ENCODE results near the gene ANKRD16.
"Not testable (repeated sequence)": the region's sequence is repeated elsewhere in the genome, so short reads cannot be mapped to it uniquely, and the experiment has no call there.

ANKRD16 gene

GRCh38 chr10:5871596-5871995 is 18.1 kb downstream of the ANKRD16 start:
- no peak for DNase-seq

DNA sequence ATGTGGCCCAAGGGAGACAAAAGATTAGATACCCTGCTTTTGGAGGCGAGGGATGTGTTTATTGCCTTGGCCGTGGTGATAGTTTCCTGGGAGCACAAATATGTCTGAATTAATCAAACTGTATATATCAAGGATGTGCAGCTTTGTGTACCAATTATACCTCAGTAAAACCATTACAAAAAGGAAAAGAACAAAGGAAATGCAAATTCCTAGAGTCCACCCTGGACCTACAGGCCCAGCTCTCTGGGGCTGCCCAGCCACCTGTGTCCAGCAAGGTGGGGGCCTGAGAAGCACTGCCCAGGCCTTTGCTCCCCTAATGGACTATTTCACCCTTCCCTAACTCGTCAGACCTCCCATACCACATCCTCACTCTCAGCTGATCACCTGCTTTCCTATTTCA is 20.5 kb downstream of the ANKRD16 start:
- no peak for DNase-seq

DNA sequence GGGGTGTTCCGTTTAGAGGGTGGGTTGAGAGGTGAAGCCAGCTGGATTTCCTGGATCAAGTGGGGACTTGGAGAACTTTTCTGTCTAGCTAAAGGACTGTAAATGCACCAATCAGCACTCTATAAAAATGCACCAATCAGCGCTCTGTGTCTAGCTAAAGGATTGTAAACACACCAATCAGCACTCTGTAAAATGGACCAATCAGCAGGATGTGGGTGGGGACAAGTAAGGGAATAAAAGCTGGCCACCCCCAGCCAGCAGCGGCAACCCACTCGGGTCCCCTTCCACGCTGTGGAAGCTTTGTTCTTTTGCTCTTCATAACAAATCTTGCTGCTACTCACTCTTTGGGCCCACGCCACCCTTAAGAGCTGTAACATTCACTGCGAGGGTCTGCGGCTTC is 21.3 kb downstream of the ANKRD16 start:
- DNase-seq: not testable (repeated sequence)

DNA sequence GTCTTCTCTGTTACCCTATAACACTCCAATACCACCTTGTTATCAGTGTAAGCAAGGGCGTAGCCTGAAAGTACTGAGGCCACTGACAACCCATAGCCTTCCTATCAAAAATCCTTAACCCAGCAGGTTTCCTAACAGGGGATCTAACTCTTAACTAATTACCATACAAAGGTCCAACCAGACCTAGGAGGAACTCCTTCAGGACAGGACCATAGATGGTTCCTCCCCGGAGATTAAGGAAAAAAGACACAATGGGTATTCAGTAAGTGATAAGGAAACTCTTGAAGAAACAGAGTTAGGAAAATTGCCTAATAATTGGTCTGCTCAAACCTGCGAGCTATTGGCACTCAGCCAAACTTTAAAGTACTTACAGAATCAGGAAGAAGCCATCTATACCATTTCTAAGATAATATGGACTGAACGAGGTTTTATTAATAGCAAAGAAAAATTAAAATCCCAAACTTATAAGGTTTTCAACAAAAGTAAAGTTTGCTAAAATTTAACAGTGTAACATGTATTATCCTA is 22.5 kb downstream of the ANKRD16 start:
- DNase-seq: peak in 3 of 4 experiments; percentile 23 to 56 (median 51)

DNA sequence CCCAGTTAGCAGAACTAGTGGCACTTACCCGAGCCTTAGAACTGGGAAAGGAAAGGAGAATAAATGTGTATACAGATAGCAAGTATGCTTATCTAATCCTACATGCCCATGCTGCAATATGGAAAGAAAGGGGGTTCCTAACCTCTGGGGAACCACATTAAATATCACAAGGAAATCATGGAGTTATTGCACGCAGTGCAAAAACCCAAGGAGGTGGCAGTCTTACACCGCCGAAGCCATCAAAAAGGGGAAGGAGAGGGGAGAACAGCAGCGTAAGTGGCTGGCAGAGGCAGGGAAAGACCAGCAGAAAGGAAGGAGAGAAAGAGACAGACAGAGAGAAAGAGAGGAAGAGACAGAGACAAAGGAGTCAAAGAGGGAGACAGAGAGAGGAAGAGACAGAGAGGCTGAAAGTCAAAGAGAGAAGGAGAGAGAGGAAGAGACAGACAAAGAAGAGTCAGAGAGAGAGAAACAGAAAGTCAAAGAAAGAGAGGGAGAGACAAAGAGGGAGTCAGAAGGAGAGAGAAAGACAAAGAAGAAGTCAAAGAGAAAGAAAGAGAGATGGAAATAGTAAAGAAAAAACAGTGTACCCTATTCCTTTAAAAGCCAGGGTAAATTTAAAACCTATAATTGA is 23.1 kb downstream of the ANKRD16 start:
- peak in 3 of 4 experiments; percentile 44 to 56 (median 53) for DNase-seq

DNA sequence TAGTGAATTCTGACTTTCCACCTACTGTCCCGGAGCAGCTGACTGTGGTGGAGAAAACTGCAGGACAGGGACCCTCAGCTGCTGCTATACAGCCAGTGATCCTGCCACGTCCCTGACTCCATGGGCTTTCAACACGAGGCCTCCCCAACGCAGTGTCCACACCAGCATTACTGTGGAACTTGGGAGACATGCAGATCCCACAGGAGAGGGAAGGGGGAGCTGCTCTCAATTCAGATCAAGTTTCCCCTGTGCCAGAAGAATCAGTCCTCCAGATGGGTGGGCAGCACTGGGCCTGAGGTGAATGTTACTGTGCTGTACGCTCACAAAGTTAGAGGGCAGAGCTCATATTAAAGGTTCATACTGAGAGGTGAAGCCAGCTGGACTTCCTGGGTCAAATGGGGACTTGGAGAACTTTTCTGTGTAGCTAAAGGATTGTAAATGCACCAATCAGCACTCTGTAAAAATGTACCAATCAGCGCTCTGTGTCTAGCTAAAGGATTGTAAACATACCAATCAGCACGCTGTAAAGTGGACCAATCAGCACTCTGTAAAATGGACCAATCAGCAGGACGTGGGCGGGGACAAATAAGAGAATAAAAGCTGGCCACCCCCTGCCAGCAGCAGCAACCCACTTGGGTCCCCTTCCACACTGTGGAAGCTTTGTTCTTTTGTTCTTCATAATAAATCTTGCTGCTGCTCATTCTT is 26.6 kb downstream of the ANKRD16 start:
- not testable (repeated sequence) for DNase-seq

GRCh38 chr10:5862360-5862961 is 27.2 kb downstream of the ANKRD16 start:
- DNase-seq: no peak

GRCh38 chr10:5860066-5860465 is 29.6 kb downstream of the ANKRD16 start:
- peak; percentile 22 to 67 (median 60) for DNase-seq

DNA sequence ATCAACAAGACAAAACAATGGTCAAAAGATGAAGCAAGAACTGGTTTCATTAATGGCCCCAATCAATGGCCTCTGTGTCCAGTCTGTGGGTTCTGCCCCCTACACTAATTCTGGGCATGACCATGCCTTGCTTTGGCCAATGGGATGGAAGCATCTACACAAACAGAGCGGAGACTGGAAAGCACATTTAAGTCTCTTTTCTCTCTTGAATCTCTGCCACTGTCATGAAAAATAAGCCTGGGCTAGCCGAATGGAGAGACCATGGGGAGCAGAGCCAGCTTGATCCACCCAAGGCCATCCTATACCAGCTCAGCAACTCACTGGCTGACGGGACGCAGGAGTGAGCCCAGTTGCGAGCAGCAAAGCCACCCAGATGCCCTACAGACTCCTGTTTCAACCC is 30.9 kb downstream of the ANKRD16 start:
- no peak for DNase-seq

DNA sequence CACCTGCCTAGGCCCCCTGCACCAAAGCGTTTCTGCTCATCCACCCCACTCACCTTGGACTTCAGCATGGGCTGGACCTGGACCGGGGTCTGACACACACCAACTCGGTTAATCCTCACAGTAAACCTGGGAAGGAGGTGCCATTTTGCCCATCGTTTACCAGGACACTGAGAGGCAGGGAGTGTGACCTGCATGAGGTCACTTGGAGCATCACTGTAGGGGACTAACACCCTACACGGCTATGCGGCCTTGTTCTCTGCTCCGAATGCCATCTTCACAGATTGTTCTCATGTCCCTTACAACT is 33.0 kb downstream of the ANKRD16 start:
- no peak for DNase-seq

DNA sequence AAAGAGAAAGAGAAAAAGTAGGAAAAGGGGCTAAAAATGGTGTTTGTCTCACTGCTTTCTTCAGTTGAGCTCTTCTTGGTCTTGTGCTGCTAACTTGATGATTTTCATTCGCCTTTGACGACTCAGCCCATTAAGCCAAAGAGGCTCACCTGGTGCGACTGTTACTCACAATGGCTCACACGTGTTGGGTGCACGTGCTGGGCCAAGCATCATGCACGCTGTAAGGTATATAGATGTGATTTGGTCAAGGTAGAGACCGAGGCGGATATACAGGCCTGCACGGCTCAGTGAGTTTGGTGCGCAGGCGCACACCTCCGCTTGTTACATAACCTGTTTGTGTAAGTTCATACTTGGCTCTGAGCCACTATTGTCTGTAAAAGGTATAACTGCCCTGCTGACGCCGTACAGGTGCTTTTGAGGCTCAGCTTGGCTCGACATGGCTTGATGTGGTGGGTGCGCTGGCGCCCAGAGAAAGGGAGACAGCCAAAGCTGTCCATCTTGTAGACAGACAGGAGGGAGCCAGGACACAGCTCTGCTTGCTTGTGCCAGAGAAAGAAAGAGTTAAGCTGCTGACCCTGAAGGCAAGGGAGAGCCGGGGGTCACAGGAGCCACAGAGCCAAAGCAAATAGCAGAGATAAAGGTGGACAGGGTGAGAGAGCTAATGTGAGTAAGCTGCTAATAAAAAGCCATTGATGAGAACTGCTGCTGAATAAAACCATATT is 33.6 kb downstream of the ANKRD16 start:
- DNase-seq: no peak

DNA sequence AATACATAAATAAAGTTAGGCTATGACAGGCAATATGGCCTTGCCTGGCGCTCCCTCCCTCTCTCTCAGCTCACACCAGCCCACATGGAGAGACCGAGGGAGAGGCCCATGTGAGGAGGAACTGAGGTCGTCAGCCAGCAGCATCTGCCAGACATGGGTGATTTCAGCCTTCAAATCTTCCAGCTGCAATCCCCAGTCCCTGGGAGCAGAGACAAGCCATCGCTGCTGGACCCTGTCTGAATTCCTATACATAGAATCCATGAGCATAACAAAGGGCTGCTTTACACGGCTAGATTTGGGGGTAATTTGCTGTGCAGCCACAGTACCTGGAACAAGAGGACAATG is 35.6 kb downstream of the ANKRD16 start:
- DNase-seq: peak in 3 of 4 experiments; percentile 28 to 49 (median 37)

DNA sequence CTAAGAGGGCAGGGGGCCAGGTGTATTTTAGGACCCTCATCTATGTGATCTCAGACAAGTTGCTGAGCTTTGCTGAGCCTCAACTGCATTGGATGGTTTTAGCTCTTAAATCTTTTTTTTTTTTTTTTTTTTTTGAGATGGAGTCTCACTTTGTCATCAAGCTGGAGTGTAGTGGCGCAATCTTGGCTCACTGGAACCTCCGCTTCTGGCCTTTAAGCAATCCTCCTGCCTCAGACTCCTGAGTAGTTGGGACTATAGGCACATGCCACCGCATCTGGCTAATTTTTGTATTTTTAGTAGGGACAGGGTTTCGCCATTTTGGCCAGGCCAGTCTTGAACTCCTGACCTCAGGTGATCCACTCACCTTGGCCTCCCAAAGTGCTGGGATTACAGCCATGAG is 43.0 kb downstream of the ANKRD16 start:
- DNase-seq: peak; percentile 25 to 48 (median 34)

DNA sequence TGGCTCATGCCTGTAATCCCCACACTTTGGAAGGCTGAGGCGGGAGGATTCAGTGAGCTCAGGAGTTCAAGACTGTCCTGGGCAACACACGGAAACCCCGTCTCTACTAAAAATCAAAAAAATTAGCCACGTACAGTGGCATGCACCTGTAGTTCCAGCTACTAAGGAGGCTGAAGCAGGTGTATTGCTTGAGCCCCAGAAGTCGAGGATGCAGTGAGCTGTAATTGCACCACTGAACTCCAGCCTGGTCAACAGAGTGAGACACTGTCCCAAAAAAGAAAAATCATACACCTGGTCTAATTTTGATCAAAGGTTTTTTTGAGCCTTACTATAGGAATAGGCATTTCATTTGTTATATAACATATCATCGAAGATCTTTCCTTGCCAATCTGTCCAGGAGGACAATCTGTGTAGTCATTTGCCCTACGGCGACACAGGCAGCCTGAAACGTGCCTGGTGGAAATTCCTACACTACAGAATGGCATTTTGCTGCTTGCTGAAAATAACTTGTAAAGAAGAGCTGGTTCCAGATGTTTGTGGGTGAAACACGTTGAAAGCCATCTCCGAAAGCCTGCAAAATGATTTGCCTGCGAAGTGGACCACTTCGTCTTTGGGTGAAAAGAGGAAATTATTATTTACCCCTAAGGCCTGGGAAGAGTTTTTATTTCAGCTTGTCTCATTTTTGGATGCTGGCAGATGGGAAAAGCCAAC is 45.2 kb downstream of the ANKRD16 start:
- DNase-seq: no peak

GRCh38 chr10:5843686-5844344 is 45.9 kb downstream of the ANKRD16 start:
- no peak for DNase-seq

DNA sequence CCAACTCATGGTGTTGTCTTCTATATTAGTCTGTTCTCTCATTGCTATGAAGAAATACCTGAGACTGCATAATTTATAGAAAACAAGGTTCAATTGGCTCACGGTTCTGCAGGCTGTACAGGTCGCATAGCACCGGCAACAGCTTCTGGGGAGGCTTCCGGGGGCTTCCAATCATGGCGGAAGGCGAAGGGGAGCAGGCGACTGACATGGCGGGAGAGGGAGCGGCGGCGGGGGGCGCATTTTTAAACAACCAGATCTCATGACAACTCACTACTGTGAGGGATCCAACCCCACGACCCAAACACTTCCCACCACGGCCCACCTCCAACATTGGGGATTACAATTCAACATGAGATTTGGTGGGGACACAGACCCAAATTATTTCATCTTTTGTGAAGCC is 47.7 kb downstream of the ANKRD16 start:
- no peak for DNase-seq

- peak; percentile 33 to 65 (median 52) for DNase-seq
These were observed 49.1 kb downstream of the ANKRD16 start for GRCh38 chr10:5840314-5841307.

DNA sequence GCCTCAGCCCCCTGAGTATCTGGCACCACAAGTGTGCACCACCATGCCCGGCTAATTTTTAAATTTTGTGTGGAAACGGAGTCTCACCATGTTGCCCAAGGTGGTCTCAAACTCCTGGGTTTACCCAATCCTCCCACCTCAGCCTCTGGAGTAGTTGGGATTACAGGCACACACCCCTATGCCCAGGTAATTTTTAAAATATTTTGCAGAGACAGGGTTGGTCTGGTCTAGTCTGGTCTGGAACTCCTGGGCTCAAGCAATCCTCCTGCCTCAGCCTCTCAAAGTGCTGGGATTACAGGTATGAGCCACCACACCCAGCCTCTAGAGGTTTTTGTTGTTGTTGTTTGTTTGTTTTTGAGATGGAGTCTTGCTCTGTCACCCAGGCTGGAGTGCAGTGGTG is 53.5 kb downstream of the ANKRD16 start:
- DNase-seq: not testable (repeated sequence)

DNA sequence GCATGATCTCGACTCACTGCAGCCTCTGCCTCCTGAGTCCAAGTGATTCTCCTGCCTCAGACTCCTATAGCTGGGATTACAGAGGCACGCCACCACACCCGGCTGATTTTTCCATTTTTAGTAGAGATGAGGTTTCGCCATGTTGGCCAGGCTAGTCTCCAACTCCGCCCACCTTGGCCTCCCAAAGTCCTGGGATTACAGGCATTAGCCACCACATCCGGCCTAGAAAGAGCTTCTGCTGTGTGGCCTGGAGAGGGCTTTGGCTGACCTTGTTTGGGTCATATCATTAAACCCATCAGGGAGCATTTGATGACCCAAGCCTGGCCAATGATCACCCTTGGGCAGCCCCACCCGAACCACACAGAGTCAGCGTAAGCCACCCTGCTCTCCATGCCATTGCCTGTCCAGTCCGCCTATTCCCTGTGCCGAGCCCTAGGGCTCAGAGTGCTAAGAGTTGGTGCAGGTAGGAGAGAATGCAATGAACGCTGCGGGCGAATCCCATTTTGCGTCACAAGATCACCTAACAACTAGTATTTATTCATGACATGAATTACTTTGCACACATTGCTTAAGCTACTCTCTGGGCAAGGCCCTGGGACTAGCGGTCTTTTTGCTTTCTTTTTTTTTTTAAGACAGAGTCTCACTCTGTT is 54.1 kb downstream of the ANKRD16 start:
- no peak for DNase-seq

- no peak for DNase-seq
These were observed 55.9 kb downstream of the ANKRD16 start for GRCh38 chr10:5833814-5834213.
